SKM-1 (cell line): ENCODE results near the gene LHFPL6.

Experiments
- DNase-seq: peaks from one replicate; lab custom pipeline; 2025; ENCODE audit not compliant: unreplicated experiment; lab: John Stamatoyannopoulos, UW

LHFPL6 gene

DNA sequence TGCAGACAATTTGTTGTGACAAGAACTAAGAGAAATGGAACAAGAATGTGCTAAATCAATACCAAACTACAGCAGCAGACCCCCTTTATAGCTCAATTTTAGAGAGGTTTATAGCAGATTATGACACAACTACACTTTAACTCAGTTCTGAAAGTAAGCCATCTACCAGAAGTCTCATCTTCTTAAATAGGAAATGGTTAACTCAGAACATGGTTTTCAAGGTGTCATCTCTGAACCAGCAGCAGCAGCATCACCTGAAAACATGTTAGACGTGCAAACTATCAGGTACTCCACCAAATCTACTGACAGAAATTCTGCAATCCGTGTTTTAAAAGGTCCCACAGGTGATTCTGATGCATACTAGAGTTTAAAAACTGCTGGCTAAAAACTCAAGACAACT lies 6.8 kb downstream of the LHFPL6 start:
- DNase-seq: no peak

DNA sequence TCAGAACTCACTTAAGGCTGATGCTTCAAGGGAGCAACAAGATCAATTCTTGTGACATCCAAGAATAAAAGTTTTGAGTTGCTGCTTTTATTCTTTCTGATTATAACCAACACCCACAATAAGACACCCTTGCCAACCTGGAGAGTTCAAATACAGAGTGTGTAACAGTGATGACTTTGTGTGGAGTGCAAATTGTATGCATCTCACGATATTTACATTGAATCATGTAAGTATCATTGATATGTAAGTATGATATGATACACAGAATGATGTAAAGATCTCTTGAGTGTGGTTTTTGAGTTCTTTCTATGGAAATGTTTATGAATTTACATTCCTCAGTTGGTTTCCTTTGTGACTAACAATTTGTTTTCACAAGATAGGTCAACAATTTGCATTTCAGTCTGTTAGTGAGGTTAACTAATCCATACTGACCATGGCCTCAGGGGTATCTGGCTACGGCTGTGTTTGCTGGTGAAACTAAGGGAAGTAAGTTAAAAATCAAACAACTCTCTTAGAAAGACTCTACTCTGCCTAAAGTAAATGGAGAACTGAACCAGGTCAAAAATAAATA lies 12.4 kb downstream of the LHFPL6 start:
- DNase-seq: no peak

DNA sequence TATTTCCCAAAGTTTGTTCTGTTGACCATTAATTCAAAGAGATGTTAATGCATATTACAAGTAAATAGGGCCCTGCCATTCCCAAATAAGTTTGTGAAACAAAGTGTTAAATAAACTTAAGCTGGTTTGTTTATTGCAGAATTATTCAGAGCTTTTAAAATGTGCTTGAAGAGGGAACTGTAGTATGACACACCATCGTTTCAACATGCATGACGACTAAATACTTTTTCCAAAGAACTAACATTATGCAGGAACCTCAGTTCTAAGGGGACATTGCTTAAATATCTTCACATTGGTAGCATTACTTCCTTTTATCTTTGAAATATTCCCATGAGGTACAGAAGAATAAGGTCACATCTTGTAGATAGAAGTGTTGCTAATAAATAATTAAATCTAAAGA lies 14.6 kb downstream of the LHFPL6 start:
- no peak for DNase-seq

DNA sequence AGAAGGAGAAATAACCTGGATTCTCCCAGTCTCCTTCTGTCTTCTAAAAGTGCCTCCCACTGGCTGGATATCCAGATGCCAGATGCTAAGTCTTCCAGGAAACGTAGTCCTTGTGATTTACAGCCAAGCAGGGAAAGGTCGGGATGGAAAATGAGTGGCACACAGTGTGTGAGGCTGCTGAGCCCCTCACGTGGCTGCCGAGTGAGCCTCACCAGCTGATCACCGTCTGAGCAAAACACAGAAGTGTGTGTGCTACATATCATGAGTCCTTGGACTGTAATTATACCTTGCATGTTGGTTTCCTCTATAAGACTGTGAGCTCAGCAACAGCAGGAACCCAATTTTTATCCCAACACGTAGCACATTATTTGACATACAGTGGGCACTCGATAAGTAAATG lies 15.1 kb downstream of the LHFPL6 start:
- DNase-seq: no peak

DNA sequence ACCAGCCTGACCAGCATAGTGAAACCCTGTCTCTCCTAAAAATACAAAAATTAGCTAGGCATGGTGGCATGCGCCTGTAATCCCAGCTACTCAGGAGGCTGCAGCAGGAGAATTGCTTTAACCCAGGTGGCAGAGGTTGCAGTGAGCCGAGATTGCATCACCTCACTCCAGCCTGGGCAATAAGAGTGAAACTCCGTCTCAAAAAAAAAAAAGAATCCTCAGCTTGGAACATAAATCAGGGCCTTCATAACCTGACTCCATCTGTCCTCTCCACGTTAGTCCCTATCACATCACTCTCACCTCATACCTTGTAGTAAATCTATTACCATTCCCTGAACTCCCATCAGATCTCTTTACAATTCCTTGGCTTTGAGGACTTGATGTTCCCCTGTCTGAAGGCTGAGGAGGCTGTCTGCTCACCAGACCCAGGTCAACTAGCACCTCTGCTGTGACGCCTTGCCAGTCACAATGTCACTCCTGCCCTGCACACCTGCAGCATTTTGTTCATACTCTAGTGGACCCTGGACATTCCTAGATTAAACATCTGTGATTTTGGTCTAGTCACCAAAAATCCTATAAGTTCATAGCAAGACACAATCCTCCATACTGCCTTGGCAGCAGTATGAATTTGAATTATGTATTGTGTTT lies 15.9 kb downstream of the LHFPL6 start:
- no peak for DNase-seq

DNA sequence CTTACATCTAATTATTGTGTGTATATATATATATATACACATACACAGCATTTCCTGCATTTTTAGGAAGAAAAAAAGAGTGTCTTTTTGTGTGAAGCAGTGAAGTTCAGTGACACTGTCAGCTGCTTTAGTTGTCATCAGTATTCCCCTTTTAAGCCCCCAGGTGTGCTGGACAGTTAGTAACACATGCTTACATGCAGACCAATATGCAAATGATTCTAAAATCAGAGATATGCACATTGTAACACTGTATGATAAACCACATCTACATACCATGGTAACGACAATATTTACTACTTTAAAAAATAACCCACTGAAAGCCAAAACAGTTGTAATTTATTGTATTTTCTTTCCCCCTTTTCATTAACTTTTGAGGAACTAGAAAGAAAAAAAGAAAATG lies 16.8 kb downstream of the LHFPL6 start:
- no peak for DNase-seq

DNA sequence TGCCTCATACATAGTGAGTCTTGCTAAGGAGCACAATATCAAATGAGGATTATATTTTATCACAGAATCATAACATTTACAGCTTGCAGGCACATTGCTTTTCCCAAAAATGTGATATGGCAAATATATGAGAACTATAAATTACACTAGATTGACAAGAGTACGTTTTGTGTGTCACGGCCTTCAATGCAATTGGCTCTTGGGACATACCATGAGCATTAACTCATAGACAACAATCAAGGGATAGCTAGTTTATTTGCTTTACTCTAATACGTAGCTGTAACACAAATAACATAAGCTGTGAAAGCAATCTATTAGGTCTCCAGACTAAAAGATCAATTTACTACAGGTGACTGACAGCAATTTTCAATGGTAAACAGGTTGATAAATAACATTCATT lies 17.8 kb downstream of the LHFPL6 start:
- no peak for DNase-seq

DNA sequence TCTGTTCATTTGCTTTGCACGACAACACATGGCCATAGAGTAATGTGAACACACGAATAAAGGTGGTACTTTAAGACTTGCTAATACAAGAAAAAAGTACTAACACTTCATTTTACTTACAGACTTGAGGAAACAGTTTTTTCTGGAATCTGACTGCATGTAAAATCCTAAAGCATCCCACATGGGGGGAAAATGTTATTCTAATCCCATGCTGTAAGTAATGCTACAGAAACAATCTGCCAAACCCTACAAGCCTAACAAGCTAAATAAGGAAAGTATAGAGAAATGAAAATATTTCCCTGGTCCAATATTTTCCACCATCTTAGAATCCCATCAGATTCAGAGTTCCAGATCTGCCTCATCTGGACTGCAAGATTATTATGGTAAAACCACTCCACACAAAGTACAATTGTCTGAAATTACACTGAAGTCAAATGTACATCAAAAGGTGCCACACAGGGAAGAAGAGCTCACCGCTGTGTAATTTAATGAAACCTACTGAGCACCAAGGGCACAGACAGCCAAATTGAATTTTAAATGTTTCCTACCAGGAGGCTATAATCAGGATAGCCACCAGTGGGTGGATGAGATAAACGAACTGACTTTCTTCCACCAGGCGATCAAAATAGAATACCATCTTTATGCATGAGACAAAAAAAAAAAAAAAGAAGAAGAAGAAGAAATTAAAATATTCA lies 22.0 kb downstream of the LHFPL6 start:
- no peak for DNase-seq

DNA sequence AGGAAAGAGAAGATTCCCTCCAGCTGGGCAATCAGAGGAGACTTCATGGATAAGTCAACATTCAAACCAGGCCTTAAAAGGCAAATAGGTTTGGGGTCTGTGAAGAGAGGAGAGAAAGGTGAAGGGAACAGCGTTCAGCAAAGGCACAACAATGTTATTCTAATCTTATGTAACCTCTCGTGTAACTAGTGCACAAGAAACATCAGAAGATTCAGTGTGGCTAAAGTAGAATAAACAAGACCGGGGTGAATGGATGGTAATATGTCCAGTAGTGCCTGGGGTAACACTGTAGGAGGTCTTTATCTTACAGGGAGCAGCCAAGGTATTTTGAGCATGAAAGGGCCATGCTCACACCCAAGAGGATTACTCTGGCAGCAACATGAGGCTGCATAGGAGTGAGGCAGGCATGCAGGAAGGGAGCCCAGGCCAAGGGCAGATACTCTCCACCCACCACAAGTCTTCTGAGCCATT lies 24.1 kb downstream of the LHFPL6 start:
- no peak for DNase-seq

DNA sequence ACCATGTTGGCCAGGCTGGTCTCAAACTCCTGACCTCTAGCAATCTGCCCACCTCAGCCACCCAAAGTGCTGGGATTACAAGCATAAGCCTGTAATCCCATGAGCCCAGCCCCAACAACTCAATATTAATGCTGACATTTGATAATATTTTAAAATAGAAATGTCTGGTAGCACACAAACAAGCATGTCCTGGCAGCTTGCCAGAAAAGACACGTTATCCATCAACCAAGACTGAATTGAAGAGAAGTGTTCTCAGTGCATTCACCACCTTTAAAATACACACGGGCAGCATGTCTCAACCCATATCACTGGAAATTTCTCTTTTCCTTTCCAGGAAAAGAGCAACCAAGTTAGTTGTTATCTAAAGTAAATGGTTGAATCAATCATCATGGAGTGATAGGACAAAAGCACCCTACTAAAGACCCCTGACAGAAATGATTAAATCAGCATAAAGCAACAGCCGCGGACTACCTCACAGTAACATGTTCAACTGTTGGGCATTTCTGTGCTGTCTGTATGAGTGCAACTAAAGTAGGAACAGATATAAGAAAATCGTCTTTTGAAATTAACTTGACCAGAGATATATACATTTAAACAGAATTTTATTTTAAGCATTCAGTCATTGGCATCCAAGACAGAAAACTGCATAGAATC lies 25.0 kb downstream of the LHFPL6 start:
- DNase-seq: no peak

DNA sequence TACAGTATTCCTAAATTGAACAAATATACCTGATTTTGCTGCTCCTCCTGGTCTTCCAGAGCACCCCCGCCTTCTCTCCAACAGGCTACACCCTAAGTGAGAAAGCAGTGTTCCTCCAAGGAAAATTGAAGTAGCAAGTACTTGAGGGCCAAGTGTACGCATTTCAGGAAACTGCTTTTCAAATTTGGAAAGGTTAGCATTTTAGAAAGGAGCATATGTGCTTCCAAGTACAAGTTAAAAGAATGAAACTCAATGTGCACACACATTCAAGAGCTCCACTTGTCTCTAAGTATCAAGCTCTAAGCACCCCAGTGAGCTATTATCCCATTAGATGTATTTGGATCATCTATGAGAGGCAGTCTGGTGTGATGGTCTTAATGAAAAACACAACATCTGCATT lies 25.8 kb downstream of the LHFPL6 start:
- DNase-seq: no peak

DNA sequence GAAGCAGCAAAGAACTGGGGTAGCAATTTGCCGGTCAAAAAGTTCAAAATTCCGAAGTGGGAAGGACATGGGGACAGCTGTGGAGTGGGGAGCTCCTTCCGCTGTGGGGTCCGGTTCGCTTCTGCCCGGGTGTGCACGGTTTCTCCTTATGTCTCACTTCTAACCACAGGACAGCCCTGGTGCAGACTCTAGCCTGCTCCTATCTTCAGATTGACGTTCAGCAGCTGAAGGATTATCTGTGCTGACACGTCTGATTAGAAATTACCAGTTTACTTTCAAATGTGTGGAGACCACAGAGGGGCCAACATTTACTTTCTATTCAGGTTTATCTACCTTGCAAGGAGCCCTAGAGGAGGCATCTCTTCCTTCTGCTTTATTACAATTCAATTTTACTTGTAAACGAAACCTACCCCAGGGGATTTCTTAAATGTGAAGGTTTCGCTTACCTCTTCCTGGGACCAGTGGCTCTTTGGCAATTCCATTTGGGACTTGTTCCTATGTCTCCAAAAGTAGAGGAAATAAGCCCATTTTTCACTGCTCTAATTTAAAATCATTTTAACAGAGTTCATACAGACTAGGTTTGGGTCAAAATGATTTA lies 27.3 kb downstream of the LHFPL6 start:
- no peak for DNase-seq

DNA sequence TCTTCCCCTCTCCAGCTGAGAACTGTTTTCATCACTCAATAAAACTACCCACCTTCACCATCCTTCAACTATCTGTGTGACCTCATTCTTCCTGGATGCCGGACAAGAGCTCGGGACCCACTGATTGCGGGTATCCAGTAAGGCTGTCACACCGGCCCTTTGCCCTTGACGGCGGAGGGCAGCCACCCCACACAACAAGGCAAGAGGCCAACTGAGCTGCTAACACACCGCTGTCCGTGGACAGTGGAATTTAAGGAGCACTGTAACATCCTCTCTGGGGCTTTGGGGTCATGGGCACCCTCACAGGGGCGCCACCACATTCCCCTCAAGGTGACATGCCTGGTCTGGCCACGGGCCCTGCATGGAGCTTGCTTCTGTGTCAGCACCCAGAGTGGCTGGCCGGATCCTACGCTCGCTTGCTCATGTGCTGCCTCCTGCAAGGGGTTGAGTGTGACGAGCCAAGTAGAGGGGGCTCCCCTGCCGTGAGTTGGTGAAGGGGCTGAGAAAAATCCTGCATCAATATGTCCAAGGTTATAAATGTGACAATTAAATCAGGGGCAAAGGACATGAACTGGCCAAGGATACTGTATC lies 31.4 kb downstream of the LHFPL6 start:
- DNase-seq: no peak

DNA sequence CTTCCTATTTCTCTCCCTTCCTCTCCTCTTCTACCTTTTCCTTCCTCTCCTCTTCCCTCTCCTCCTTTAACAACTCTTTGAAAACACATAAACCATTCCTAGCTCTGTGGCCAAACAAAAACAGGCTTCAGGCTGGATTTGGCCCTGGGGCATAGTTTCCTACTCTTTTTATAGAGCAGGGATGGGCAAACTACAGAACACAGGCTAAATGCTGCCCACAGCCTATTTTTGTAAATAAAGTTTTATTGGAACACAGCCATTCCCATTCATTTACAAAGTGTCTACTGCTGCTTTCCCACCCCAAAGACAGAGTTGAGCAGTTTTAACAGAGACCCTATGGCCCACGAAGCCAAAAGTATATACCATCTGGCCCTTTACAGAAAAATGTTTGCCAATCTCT lies 35.4 kb downstream of the LHFPL6 start:
- DNase-seq: no peak

DNA sequence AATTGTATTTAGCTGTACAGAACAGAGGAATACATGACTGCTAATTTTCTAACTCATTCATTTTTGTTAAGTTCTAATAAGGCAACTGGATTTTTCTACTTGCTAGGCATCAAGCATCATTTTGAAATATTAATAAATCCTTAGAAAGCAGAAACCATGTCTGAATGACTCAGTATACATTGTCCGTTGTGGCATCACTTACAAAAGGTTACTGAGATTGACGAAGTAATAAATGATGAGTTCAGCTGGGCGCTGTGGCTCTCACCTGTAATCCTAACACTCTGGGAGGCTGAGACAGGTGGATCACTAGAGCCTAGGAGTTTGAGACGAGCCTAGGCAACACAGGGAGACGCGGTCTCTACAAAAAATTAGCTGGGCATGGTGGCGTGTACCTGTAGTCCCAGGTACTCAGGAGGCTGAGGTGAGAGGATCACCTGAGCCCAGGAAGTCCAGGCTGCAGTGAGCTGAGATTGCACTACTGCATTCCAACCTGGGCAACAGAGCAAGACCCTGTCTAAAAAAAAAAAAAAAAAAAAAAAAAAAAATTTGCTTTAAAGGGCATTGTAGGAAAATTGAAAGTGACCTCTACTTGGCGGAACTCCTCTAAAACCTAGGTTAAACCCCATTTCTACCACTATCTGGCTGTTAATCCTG lies 36.6 kb downstream of the LHFPL6 start:
- no peak for DNase-seq

DNA sequence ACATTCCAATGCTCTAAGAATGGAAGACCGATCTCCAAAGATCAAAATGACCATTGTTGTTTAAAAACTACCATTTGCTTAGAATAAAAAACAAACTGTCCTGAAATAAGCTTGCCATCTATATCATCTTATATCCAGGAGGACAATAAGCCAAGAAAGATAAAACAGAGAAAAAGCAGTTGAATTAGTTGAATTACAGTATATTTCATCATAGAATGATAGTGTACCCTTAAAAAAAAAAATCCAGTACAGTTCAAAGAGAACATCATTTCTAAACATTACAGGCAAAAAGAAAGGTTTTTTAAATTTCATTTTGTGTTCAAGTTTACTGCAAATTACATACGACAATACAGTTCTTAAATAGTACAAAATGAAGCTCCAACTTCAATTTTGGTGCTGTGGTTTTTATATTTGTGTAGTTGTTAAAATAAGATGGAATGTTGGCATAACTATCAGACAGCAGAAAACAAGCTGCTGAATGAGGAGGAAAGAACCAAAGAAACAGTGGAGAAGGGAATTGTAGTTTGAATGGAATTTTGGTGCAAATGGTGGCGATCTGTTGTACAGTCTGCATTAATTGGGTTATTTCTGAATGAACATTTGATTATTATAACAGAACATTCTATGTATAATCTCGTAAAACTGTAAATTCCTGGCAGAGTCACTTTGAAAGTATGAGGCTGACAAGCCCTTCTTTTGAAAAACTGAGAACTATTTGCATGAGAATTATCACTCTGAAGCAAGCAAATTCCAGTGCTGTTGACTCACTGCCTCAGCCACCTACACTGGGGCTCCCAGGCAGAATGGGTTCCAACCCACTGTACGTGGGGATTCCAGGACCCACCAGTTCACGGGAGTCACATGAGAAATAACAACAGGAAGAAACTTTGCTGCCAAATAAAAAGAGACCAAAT lies 37.7 kb downstream of the LHFPL6 start:
- DNase-seq: no peak

DNA sequence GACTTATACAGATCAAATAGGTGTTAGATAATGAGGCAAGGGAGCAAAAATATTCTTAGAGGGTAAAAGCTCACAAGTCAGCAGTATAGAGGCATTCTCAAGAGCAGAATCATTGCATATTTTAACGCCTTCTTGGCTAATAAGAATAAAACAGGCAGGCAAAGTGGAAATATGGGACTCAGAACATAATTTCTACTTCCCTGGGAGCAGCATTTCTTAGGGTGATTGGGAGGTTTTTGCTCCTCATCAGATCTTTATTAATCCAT lies 39.6 kb downstream of the LHFPL6 start:
- DNase-seq: no peak

DNA sequence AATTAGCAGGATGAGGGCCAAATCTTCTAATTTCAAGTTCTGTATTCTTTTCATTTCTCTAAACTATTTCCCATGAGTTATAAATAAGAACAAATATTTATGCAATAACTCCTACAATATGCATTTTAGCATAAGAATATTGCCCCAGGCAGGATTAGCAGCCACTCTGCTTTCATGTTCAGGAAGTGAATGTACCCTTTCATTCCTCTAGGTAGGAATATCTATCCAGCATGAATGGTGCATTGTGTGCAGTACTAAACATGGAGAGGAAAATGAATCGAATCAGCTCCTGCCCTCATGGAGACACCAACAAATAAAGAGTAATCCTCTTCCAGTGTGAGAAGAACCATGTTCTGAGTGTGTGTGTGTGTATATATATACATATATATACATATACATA lies 41.0 kb downstream of the LHFPL6 start:
- DNase-seq: no peak

DNA sequence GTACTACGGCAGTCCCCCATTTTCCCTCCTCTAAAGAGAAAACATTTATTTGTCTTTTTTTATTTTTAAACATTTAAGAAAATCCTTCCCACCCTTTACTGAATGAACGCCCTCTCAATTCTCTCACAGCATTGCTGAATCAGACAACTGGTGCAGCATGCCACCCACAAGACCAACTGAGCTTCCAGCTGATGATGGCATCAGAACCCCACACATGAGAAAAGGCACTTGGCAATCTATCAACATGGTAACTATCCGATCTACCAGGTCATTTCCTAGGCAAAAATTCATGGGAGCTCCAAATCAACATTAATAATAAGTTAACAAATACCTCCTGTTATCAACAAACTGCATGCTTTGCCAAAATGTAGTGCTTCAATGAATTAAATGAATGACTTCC lies 43.1 kb downstream of the LHFPL6 start:
- no peak for DNase-seq
